HepG2 (cell line): ENCODE measurements around the gene GPR17.

Source experiments
- CHD2 ChIP-seq: IDR thresholded peaks from 2 replicates; pipeline ENCODE4 v1.6.1; 2011; ENCODE audit warnings: low read depth, low read length, improper control_type of control experiment
- CTCF ChIP-seq: sonication (generic); formaldehyde crosslinking; IDR thresholded peaks from 2 replicates; pipeline ENCODE4 v1.5.0; 2020; ENCODE audit warnings: mild to moderate bottlenecking, missing genetic modification reagents, moderate library complexity
- KAT7 ChIP-seq: IDR thresholded peaks from 2 replicates; pipeline ENCODE4 v1.6.1; 2018; ENCODE audit warnings: borderline replicate concordance, missing compliant biosample characterization
- POLR2AphosphoS2 ChIP-seq: IDR thresholded peaks from 2 replicates; pipeline ENCODE4 v1.6.1; 2011; ENCODE audit warnings: low read depth, low read length, improper control_type of control experiment
- REST ChIP-seq, 2 experiments: IDR thresholded peaks; 2 replicates each; pipeline ENCODE4 v1.6.1; 2011 to 2012; ENCODE audit warnings: low read length in 2 of 2, borderline replicate concordance in 1 of 2, low read depth in 1 of 2, mild to moderate bottlenecking in 1 of 2, moderate library complexity in 1 of 2
- SRSF9 ChIP-seq: fragments of 200-400 bp; formaldehyde crosslinking; IDR thresholded peaks from 2 replicates; pipeline ENCODE4 v1.6.1; 2018; ENCODE audit warnings: borderline replicate concordance, mild to moderate bottlenecking, low read depth, low read length; ENCODE audit not compliant: insufficient read depth, poor library complexity, severe bottlenecking
- TF ChIP-seq, protein P1 (sequence below), 2 experiments: sonication (generic) in 1 of 2; formaldehyde crosslinking in 1 of 2; IDR thresholded peaks; 2 replicates each; pipeline versions ENCODE4 v1.5.1 to v1.6.1; 2011 to 2020; ENCODE audit warnings: borderline replicate concordance in 1 of 2, low read depth in 1 of 2, low read length in 1 of 2, mild to moderate bottlenecking in 1 of 2, missing genetic modification reagents in 1 of 2, moderate library complexity in 1 of 2

DNA sequence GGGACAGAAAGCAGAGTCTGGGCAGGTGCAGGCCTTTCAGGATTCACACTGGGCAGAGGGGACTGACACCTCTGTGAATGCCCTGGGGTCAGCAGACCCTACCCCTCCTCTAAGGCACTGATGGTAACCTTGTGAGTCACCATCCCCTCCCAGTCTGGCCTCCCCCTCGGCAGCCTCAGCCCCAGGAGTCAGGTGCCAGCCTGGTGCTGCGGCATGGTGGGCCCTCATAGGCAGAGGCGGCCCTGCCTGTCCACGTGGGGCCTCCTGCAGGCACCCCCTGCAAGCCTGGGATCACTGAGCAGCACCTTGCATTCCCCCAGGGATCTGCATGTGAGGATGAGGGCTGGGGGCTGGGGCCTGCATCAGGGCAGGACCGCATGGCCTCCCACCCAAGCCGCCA, 4.8 kb upstream of the GPR17 start:
- TF ChIP-seq, protein P1, sequence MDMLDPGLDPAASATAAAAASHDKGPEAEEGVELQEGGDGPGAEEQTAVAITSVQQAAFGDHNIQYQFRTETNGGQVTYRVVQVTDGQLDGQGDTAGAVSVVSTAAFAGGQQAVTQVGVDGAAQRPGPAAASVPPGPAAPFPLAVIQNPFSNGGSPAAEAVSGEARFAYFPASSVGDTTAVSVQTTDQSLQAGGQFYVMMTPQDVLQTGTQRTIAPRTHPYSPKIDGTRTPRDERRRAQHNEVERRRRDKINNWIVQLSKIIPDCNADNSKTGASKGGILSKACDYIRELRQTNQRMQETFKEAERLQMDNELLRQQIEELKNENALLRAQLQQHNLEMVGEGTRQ (IDR thresholded peaks at IDR 0.05; ENCODE audit: low read depth, low read length): no peak
- TF ChIP-seq, protein P1 (CRISPR knock-in tag; IDR thresholded peaks at IDR 0.05; ENCODE audit: borderline replicate concordance): no peak
- TF ChIP-seq CTCF (CRISPR knock-in tag) (no peak), REST (IDR thresholded peaks at IDR 0.05; ENCODE audit: borderline replicate concordance in 1 of 2, low read depth in 1 of 2, low read length in 2 of 2) (no peak), CHD2 (no peak), SRSF9 (no peak), KAT7 (CRISPR knock-in tag) (no peak), POLR2AphosphoS2 (no peak)
